K562 (cell line): ENCODE results near the gene ZNRF1. TPM values are rescaled to one million over a fixed set of nuclear protein-coding genes. Genes with fewer than 3 reads are reported as not detected.

Source experiments
- SMAD1 ChIP-seq: fragments of 150-350 bp; IDR thresholded peaks from 2 replicates; pipeline ENCODE4 v1.6.1; 2014; ENCODE audit warnings: low read length, low read depth; ENCODE audit not compliant: partially characterized antibody
- ZFP36 ChIP-seq: fragments of 150-350 bp; IDR thresholded peaks from 2 replicates; pipeline ENCODE4 v1.6.1; 2018; ENCODE audit warnings: low read length, low read depth; ENCODE audit not compliant: partially characterized antibody
- ZFX ChIP-seq: sonication (generic); formaldehyde crosslinking; IDR thresholded peaks from 2 replicates; pipeline ENCODE4 v1.8.0; 2022; ENCODE audit warnings: mild to moderate bottlenecking, missing genetic modification reagents, moderate library complexity
- ZNF592 ChIP-seq: fragments of 450-650 bp; IDR thresholded peaks from 2 replicates; pipeline ENCODE4 v1.6.1; 2017; ENCODE audit warnings: antibody characterized with exemption, mild to moderate bottlenecking
- polyA plus RNA-seq, 8 experiments: library from polyadenylated mRNA; depleted of rRNA in 4 of 8; stranded (reverse) in 5 of 8; unstranded in 3 of 8; fragments of >200 nt; fragmentation: Nextera tagmentation in 2 of 8; fragmentation: Illumina TruSeq in 1 of 8; extraction: Ambion mirVana in 2 of 8; extraction: Trizol in 1 of 8; gene quantifications; 2 replicates each; pipeline versions ENCODE4 v1.2.1 to v1.2.3, GENCODE V29; 2011 to 2014; ENCODE audit warnings: inconsistent platforms in 1 of 8, missing spikeins in 1 of 8
- total RNA-seq, 7 experiments: library from RNA; depleted of rRNA in 6 of 7; stranded (reverse); fragments of >200 nt in 6 of 7; fragmentation: Illumina TruSeq in 2 of 7; extraction: Trizol in 2 of 7; gene quantifications; 2 replicates each; pipeline versions ENCODE4 v1.2.1 to v1.2.3, GENCODE V29; 2011 to 2021; ENCODE audit warnings: low replicate concordance in 1 of 7
- TF ChIP-seq, protein P1 (sequence below): fragments of 450-650 bp; IDR thresholded peaks from 2 replicates; pipeline ENCODE4 v1.6.1; 2017; ENCODE audit warnings: antibody characterized with exemption
- TF ChIP-seq, protein P2 (sequence below): fragments of 200-800 bp; sonication (Bioruptor generic); IDR thresholded peaks from 2 replicates; pipeline ENCODE4 v1.6.1; 2016; ENCODE audit warnings: missing genetic modification characterization, missing compliant biosample characterization

Gene ZNRF1
- total and polyA plus RNA-seq, 9 of the 15 experiments (the other 6 are each of a cell fraction or from before 2014, with no cell fraction given), result 9.5 to 37.7 (median 20.0) TPM

DNA sequence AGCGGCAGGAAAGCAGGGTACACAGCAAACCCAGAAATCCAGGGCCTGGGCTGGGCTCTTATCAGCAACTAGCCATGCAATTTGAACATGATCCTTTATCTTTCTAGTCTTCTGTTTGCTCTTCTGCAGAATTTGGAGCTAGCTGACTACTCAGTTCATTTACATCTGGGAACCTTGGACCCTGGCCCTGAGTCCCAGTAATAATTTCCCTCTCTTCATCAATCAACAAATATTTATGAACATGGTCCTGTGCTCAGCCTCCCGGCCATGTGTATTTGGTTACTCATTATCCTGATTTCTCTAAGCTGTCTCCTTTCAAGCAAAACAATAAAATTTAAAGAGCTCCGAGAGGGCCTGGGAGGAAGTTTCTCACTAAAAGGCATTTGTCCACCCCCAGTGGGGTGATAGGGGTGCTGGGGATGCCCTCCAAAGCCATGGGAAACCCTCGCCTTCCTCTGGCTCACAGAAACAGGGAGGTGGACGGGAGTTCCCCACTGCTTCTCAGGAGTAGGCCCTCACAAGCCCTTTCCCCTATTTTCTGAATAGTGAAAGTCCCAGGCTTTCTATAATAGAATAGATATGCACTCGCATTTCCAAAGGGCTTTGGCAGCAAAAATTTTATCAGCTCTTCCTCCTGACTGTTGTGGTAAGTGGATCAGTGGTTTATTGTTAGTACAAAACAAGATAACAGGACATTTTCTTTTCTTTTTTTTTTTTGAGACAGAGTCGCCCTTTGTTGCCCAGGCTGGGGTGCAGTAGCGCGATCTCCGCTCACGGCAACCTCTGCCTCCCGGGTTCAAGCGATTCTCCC, 7.0 kb upstream of the ZNRF1 start (continued):
- no peak for TF ChIP-seq ZFP36
- no peak for TF ChIP-seq SMAD1
- TF ChIP-seq ZFX, result no peak
- TF ChIP-seq, protein P1, sequence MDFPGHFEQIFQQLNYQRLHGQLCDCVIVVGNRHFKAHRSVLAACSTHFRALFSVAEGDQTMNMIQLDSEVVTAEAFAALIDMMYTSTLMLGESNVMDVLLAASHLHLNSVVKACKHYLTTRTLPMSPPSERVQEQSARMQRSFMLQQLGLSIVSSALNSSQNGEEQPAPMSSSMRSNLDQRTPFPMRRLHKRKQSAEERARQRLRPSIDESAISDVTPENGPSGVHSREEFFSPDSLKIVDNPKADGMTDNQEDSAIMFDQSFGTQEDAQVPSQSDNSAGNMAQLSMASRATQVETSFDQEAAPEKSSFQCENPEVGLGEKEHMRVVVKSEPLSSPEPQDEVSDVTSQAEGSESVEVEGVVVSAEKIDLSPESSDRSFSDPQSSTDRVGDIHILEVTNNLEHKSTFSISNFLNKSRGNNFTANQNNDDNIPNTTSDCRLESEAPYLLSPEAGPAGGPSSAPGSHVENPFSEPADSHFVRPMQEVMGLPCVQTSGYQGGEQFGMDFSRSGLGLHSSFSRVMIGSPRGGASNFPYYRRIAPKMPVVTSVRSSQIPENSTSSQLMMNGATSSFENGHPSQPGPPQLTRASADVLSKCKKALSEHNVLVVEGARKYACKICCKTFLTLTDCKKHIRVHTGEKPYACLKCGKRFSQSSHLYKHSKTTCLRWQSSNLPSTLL, result no peak
- TF ChIP-seq ZNF592, result no peak
- TF ChIP-seq, protein P2, sequence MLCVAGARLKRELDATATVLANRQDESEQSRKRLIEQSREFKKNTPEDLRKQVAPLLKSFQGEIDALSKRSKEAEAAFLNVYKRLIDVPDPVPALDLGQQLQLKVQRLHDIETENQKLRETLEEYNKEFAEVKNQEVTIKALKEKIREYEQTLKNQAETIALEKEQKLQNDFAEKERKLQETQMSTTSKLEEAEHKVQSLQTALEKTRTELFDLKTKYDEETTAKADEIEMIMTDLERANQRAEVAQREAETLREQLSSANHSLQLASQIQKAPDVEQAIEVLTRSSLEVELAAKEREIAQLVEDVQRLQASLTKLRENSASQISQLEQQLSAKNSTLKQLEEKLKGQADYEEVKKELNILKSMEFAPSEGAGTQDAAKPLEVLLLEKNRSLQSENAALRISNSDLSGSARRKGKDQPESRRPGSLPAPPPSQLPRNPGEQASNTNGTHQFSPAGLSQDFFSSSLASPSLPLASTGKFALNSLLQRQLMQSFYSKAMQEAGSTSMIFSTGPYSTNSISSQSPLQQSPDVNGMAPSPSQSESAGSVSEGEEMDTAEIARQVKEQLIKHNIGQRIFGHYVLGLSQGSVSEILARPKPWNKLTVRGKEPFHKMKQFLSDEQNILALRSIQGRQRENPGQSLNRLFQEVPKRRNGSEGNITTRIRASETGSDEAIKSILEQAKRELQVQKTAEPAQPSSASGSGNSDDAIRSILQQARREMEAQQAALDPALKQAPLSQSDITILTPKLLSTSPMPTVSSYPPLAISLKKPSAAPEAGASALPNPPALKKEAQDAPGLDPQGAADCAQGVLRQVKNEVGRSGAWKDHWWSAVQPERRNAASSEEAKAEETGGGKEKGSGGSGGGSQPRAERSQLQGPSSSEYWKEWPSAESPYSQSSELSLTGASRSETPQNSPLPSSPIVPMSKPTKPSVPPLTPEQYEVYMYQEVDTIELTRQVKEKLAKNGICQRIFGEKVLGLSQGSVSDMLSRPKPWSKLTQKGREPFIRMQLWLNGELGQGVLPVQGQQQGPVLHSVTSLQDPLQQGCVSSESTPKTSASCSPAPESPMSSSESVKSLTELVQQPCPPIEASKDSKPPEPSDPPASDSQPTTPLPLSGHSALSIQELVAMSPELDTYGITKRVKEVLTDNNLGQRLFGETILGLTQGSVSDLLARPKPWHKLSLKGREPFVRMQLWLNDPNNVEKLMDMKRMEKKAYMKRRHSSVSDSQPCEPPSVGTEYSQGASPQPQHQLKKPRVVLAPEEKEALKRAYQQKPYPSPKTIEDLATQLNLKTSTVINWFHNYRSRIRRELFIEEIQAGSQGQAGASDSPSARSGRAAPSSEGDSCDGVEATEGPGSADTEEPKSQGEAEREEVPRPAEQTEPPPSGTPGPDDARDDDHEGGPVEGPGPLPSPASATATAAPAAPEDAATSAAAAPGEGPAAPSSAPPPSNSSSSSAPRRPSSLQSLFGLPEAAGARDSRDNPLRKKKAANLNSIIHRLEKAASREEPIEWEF (CRISPR knock-in tag), result no peak
